Fibroblast of skin of left quadriceps (primary cell): ENCODE results near the gene TEX264.

Experiments
- DNase-seq, 2 experiments: peaks; one replicate each; pipeline ENCODE4 v3.0.0-alpha.2; 2013; ENCODE audit warnings: low read depth in 2 of 2

The TEX264 gene

GRCh38 chr3:51748327-51748726, 77.3 kb downstream of the TEX264 start:
- DNase-seq: no peak

GRCh38 chr3:51750878-51751277, 79.8 kb downstream of the TEX264 start:
- DNase-seq: no peak

- DNase-seq: no peak
These were observed 80.2 kb downstream of the TEX264 start for GRCh38 chr3:51751287-51751686.
